ENCODE results near the gene CXCL10. TPM values are rescaled to one million over a fixed set of nuclear protein-coding genes. Genes with fewer than 3 reads are reported as not detected.

The CXCL10 gene
- total RNA-seq, 2 experiments from 2014 or later, result not detected

DNA sequence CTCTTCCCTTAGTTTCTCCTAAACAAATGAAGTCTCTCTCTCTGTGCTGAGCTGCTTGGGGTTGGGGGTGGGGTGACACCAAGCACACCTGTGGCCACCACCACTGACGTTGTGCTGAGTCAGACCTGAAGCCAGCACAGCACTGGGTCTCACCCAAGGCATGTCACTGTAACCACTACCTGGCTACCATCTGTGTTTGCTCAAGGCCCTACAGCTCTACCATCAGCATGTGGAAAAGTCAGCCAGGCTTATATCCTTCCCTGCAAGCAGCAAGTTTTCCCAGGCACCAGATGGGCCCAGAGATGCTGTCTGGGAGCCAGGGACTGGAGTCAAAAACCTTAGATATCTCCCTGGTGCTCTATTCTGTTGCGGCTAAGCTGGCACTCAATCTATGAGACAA is 6.9 kb downstream of the CXCL10 start:
- intact Hi-C loops (cut with DNase I, micrococcal nuclease), result no loop called here
- Histone ChIP-seq H3K27ac (ENCODE audit: low read depth in 1 of 2, low read length in 2 of 2) (no peak overlapping the region), H3K9me3 (ENCODE audit: control insufficient read depth in 1 of 2, insufficient read depth in 1 of 2, low read length in 2 of 2) (peaks cover 0 to 2% of the 10 kb centered on the region in 2 experiments), H3K36me3 (ENCODE audit: insufficient read depth, low read length) (no peaks in the 10 kb centered on the region), H3K27me3 (ENCODE audit: control insufficient read depth in 1 of 2, insufficient read depth in 2 of 2, low read length in 2 of 2) (no peaks in the 10 kb centered on the region), H3K4me1 (ENCODE audit: insufficient read depth, low read length) (no peaks in the 10 kb centered on the region), H3K4me3 (ENCODE audit: low read length) (no peak overlapping the region)
- Mint-ChIP-seq H3K9me3 (no peaks in the 10 kb centered on the region), H3K27ac (no peak overlapping the region), H3K36me3 (ENCODE audit: low read depth) (no peaks in the 10 kb centered on the region), H3K4me3 (no peak overlapping the region), H3K4me1 (ENCODE audit: low read depth) (no peaks in the 10 kb centered on the region), H3K27me3 (no peaks in the 10 kb centered on the region)
- CTCF ChIA-PET, result no interaction called here
- TF ChIP-seq, protein P1, sequence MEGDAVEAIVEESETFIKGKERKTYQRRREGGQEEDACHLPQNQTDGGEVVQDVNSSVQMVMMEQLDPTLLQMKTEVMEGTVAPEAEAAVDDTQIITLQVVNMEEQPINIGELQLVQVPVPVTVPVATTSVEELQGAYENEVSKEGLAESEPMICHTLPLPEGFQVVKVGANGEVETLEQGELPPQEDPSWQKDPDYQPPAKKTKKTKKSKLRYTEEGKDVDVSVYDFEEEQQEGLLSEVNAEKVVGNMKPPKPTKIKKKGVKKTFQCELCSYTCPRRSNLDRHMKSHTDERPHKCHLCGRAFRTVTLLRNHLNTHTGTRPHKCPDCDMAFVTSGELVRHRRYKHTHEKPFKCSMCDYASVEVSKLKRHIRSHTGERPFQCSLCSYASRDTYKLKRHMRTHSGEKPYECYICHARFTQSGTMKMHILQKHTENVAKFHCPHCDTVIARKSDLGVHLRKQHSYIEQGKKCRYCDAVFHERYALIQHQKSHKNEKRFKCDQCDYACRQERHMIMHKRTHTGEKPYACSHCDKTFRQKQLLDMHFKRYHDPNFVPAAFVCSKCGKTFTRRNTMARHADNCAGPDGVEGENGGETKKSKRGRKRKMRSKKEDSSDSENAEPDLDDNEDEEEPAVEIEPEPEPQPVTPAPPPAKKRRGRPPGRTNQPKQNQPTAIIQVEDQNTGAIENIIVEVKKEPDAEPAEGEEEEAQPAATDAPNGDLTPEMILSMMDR (IDR thresholded peaks at IDR 0.05), result no peak
- POLR2A ChIA-PET, result no interaction called here
- ATAC-seq (ENCODE audit: poor library complexity) (no peak), DNase-seq (no peak)

DNA sequence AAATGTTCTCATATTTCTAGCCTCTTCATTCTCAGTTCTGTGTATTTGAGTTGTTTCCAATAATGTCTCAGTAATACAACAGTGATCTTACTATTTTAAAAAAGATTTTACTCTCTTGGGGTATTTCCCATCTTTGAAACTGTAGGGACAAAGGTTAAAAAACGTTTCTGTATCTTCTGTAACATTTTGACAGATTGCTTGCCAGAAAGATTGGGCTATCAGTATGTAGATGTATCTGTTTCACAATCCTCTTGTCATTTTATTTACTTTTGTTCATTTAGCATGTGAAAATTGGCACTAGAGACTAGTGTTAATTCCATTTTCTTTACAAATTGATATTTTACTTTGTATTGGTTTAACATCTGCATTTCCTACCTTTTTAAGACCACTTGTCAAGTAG is 9.8 kb downstream of the CXCL10 start:
- Histone ChIP-seq H3K27me3 (ENCODE audit: control insufficient read depth in 1 of 2, insufficient read depth in 2 of 2, low read length in 2 of 2) (no peaks in the 10 kb centered on the region), H3K4me3 (ENCODE audit: low read length) (no peak overlapping the region), H3K27ac (ENCODE audit: low read depth in 1 of 2, low read length in 2 of 2) (no peak overlapping the region), H3K9me3 (ENCODE audit: control insufficient read depth in 1 of 2, insufficient read depth in 1 of 2, low read length in 2 of 2) (peaks cover 0 to 8% of the 10 kb centered on the region in 2 experiments), H3K4me1 (ENCODE audit: insufficient read depth, low read length) (no peaks in the 10 kb centered on the region), H3K36me3 (ENCODE audit: insufficient read depth, low read length) (no peaks in the 10 kb centered on the region)
- Mint-ChIP-seq H3K4me3 (no peak overlapping the region), H3K27me3 (peaks cover 8% of the 10 kb centered on the region), H3K36me3 (ENCODE audit: low read depth) (no peaks in the 10 kb centered on the region), H3K9me3 (no peaks in the 10 kb centered on the region), H3K27ac (no peak overlapping the region), H3K4me1 (ENCODE audit: low read depth) (no peaks in the 10 kb centered on the region)
- intact Hi-C loops (cut with DNase I, micrococcal nuclease), result no loop called here
- ChIA-PET POLR2A (no interaction called here), CTCF (no interaction called here)
- TF ChIP-seq, protein P1 (IDR thresholded peaks at IDR 0.05), result no peak
- no peak for DNase-seq
- ATAC-seq (ENCODE audit: poor library complexity), result no peak

GRCh38 chr4:76012388-76012801 is 10.9 kb downstream of the CXCL10 start:
- no peak overlapping the region for H3K27ac Mint-ChIP-seq
- H3K36me3 Mint-ChIP-seq (ENCODE audit: low read depth), result no peaks in the 10 kb centered on the region
- H3K4me1 Mint-ChIP-seq (ENCODE audit: low read depth), result no peaks in the 10 kb centered on the region
- H3K4me3 Mint-ChIP-seq, result no peak overlapping the region
- TF ChIP-seq, protein P1 (IDR thresholded peaks at IDR 0.05), result no peak
- Histone ChIP-seq H3K4me1 (ENCODE audit: insufficient read depth, low read length) (no peaks in the 10 kb centered on the region), H3K27ac (ENCODE audit: low read depth in 1 of 2, low read length in 2 of 2) (no peak overlapping the region), H3K36me3 (ENCODE audit: insufficient read depth, low read length) (no peaks in the 10 kb centered on the region), H3K4me3 (ENCODE audit: low read length) (no peak overlapping the region), H3K9me3 (ENCODE audit: control insufficient read depth in 1 of 2, insufficient read depth in 1 of 2, low read length in 2 of 2) (peaks cover 0 to 8% of the 10 kb centered on the region in 2 experiments), H3K27me3 (ENCODE audit: control insufficient read depth in 1 of 2, insufficient read depth in 2 of 2, low read length in 2 of 2) (no peaks in the 10 kb centered on the region)
- intact Hi-C loops (cut with DNase I, micrococcal nuclease), result no loop called here
- DNase-seq (no peak), ATAC-seq (ENCODE audit: poor library complexity) (no peak)
- ChIA-PET POLR2A (no interaction called here), CTCF (interaction anchor here (1.3 kb wide), 1 partner anchor 17 kb away, joined by 4 read pairs; no protein-coding TSS in a partner anchor)
- peaks cover 9% of the 10 kb centered on the region for H3K27me3 Mint-ChIP-seq
- H3K9me3 Mint-ChIP-seq, result no peaks in the 10 kb centered on the region
